SK-MEL-5 (cell line): ENCODE data around the gene PLAC8. TPM values are rescaled to one million over a fixed set of nuclear protein-coding genes. Genes with fewer than 3 reads are reported as not detected.
"Not testable (repeated sequence)": the region's sequence is repeated elsewhere in the genome, so short reads cannot be mapped to it uniquely, and the experiment has no call there.

Experiments
- DNase-seq: peaks from one replicate; pipeline ENCODE4 v3.0.0-alpha.2; 2016; ENCODE audit warnings: low read depth, low spot score
- in situ Hi-C: cut with HindIII; loops from 2 replicates; pipeline ENCODE4 v1.10.0; 2016; ENCODE audit warnings: low sequenced_read_pairs, high pct_unique_total_duplicates, low pct_unique_long_range_greater_than_20kb
- total RNA-seq: library from RNA; depleted of rRNA; stranded (reverse); fragments of >200 nt; shearing (Covaris generic); gene quantifications from 2 replicates; pipeline ENCODE4 v1.2.3, GENCODE V29; 2014

Gene PLAC8
- total RNA-seq, 1 experiment from 2014 or later = not detected

GRCh38 chr4:83083925-83084475 is 30.5 kb downstream of the PLAC8 start:
- in situ Hi-C loops = no loop called here

GRCh38 chr4:83082777-83083176 is 31.8 kb downstream of the PLAC8 start:
- in situ Hi-C loops = no loop called here
- DNase-seq = no peak

More at GRCh38 chr4:83083925-83084475, 30.5 kb downstream of the PLAC8 start:
- no peak for DNase-seq

GRCh38 chr4:83080561-83080960 is 34.0 kb downstream of the PLAC8 start:
- DNase-seq = no peak
- in situ Hi-C loops = no loop called here

- in situ Hi-C loops = no loop called here
- no peak for DNase-seq
Observed at GRCh38 chr4:83075311-83076095, 39.0 kb downstream of the PLAC8 start.

GRCh38 chr4:83074783-83075182 is 39.7 kb downstream of the PLAC8 start:
- DNase-seq, in situ Hi-C loops: not testable (repeated sequence)

- peak; percentile 82 for DNase-seq
- in situ Hi-C loops = no loop called here
Observed at GRCh38 chr4:83074086-83074704, 40.3 kb downstream of the PLAC8 start.

GRCh38 chr4:83071116-83071515 is 43.4 kb downstream of the PLAC8 start:
- in situ Hi-C loops = no loop called here
- no peak for DNase-seq

GRCh38 chr4:83067058-83067639 is 47.4 kb downstream of the PLAC8 start:
- DNase-seq = no peak
- in situ Hi-C loops = no loop called here

- in situ Hi-C loops = no loop called here
- no peak for DNase-seq
Observed at GRCh38 chr4:83065266-83065665, 49.3 kb downstream of the PLAC8 start.

- in situ Hi-C loops = no loop called here
- no peak for DNase-seq
Observed at GRCh38 chr4:83062739-83063138, 51.8 kb downstream of the PLAC8 start.

GRCh38 chr4:83054928-83055327 is 59.6 kb downstream of the PLAC8 start:
- DNase-seq = peak; percentile 15
- in situ Hi-C loops = no loop called here

GRCh38 chr4:83048781-83049180 is 65.7 kb downstream of the PLAC8 start:
- DNase-seq, in situ Hi-C loops: not testable (repeated sequence)

- DNase-seq = no peak
Observed at GRCh38 chr4:83046693-83047473, 67.6 kb downstream of the PLAC8 start.

GRCh38 chr4:83043801-83044407 is 70.6 kb downstream of the PLAC8 start:
- DNase-seq = no peak
- in situ Hi-C loops = no loop called here

More at GRCh38 chr4:83046693-83047473, 67.6 kb downstream of the PLAC8 start:
- in situ Hi-C loops = no loop called here

GRCh38 chr4:83043157-83043556 is 71.4 kb downstream of the PLAC8 start:
- DNase-seq, in situ Hi-C loops: not testable (repeated sequence)

- DNase-seq = peak; percentile 13
- in situ Hi-C loops = no loop called here
Observed at GRCh38 chr4:83040269-83040668, 74.3 kb downstream of the PLAC8 start.
